Fibroblast of the conjunctiva (primary cell): ENCODE data around the gene TMEM185B.

Experiments used
- DNase-seq: peaks from one replicate; pipeline ENCODE4 v3.0.0-alpha.2; 2010; ENCODE audit warnings: low read depth

The TMEM185B gene

GRCh38 chr2:120231564-120231973, 8.4 kb upstream of the TMEM185B start:
- DNase-seq, result no peak

GRCh38 chr2:120230515-120231471, 7.6 kb upstream of the TMEM185B start:
- DNase-seq, result no peak

- DNase-seq, result no peak
These were observed 6.1 kb upstream of the TMEM185B start for GRCh38 chr2:120229341-120229740.

- no peak for DNase-seq
These were observed 5.3 kb upstream of the TMEM185B start for GRCh38 chr2:120228503-120228902.

DNA sequence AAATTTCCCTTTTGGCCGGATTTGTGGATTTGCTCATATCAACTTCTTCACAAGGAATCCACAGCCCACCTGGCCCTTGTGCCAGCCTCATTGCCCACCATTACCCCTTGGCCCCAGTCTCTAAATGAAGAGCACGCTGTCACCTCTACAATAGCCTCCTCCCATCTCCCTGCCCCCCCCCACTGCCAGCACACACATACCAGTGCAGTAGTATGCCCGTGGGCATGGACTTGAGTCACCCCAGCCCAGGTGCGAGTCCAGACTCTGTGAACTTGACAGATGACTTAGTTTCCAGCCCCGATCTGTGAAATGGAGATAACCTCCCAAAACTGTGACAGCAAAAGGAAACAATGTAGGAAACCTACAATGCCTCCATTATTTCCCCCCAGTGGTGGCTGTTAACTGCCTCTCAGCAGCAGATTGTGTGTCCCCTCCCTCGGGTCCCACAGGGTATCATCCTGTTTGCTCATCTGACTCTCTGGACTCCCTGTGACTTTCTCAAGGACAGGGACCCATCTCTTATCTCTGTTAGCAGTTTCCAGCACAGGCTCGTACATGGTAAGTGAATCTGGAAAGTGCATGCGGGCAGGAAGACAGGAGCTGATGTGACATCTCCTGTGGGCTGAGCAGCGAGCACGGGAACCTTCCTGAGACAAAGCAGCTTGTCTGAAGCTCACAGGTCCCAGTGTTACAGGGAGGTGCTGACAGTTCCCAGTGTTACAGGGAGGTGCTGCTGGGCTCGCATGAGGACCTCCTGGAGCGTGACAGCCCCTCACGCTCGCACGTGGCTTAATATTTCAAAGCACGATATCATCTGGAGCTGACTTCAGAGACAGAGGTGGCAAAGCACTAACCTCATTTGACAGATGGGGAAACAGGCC, 4.2 kb upstream of the TMEM185B start:
- DNase-seq, result no peak

DNA sequence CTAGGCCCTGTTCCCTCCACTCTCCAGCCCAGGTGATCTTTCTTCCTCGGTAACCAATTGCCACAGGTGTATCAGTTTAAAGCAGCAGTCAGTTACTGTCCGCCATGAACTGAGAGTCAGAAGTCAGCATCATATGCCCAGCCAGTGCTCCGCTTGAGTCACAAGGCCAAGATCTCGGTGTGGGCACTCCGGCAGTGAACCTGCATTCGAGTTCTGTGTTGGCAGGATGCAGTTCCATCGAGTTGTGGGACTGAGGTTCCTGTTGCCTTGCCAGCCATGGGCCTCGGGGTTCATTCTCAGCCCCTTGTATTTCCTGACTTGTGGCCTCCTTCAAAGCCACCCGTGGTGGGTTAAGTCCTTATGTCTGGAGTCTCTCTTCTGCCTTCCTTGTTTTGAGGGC, 3.1 kb upstream of the TMEM185B start:
- DNase-seq, result no peak

DNA sequence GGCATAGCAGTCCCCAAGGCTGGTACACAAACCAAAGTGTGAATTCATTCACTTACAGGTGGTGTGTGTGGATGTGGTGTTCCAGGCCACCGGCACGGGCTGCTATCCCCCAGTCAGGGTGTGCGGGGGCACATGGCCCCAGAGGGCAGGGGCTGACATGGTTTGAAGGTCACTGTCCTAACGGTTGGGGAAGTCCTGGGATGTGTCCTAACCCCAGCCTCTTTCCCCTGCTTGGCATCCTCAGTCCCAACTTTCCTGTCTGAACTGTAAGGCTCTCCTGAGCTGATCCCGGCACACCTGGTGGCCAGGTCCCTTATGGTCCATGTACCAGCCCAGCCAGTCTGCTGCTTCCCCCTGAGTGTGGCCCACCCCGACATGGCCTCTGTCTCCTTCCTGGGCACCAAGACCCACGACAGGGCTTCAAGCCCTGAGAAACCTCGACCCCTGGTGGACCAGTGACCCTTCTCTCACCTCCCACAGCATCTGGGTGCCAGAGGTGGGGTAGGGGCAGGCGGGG, 2.4 kb upstream of the TMEM185B start:
- DNase-seq, result no peak

DNA sequence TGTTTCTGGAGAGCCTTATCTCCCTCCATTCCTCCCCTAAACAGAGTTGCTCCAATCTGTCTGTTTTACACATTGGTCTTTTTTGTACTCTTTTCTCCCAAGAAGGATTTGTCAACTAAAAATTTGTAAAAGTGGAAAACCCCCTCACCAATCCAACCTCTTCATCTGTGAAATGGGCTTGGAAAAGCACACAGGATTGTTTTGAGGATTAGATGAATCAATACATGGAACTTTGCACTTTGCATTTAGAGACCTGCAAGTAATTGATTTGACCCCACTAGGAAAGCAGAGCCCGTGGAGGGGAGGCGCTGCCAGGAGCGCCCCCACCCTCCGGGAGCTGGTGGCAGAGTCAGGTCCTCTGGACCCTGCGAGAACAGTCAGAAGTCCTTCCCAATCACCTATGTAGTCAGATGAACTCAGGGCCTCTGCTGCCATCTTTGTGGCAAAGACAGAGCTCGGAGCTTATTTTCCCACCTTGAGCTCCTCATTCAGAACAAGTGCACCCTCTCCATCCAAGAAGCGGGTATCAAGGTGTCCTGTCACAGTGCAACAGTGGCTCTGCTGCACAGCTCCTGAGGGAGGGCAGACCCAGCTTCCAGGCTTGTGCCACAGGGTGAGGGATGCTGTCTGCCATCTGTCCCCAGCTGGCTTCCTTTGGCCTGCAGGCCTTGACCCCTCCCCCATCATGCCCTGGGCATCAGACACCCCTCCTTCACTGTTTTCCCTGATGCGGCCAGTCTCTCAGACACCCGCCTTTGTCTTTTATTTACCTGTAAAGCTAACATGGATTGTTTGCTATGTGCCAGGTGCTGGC, 1.7 kb upstream of the TMEM185B start:
- no peak for DNase-seq

GRCh38 chr2:120224256-120224655, 1.1 kb upstream of the TMEM185B start:
- DNase-seq, result no peak

DNA sequence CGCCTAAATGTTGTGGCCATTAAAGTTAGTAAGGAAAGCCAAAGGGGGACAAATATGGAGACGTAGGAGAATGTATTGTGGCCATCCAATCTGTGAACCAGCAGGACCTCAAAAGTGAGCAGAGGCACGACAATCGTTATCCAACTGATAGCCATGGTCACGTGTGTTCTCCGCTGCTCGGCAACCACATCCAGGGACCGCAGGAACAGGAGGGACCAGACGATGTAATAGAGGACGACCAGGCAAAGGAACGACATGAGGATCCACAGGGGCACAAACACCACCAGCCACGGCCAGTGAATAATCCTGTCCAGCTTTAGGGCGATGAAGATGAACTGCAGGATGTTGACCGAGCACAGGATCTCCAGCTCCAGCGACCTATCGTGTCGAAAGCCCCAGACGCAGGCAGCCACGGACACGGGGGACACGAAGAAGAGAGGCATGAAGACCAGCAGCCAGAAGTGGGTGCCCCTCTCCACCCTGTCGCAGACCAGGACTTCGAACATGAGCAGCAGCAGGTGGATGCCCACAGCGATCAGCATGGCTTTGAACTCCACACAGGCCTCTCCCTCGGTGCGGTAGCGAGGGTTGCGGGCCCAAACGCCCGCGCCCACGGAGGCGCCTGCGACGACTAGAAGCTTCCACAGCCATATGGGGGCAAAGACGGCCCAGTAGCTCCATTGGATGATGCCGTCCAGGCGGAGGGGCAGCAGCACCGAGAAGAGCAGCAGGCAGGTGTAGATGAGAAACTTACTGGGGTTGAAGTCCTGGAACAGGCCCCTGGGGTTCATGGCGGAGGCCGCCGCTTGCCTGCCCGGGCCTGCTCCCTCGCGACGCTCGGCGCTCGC, 790 bp downstream of the TMEM185B start:
- DNase-seq, result no peak

DNA sequence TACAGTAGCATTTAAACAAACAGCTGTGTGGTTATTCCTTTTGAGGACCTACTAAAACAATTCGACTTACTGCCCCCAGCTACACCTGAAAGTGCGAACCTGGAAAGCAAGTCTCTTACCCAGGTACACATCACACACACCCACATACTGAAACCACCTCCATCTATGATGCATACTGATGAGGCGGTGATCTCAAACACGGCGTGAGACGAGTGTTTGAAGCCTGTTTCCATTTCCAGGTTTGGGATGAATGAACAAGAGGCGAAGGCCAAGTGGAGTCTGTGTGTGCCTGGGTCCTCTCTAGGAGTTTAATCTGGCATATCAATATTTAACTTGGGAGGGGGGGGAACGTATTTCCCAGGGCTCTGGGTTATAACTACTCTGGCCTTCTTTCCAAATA, 1.6 kb downstream of the TMEM185B start:
- DNase-seq, result no peak

- DNase-seq, result no peak
These were observed 2.4 kb downstream of the TMEM185B start for GRCh38 chr2:120220756-120221155.

GRCh38 chr2:120219766-120220165, 3.4 kb downstream of the TMEM185B start:
- no peak for DNase-seq

DNA sequence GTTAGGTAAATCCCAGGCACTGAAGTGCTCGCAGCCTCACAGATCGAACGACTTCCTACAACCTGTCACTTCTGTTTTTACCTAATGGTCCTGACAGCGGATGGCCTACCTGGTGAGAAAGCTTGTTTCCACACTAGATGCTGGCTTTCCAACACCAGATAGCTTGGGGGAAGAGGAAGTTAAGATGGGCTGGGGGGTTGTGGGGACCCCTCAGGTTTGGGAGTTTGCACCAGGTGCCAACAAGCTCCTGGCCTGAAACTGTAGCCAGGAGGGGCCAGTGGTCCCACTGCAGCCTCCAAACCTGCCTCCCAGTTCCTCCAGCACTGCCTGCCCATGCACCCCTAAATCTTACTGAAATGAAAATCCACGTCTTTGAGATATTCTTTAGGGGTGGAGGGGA, 3.9 kb downstream of the TMEM185B start:
- no peak for DNase-seq

- no peak for DNase-seq
These were observed 5.0 kb downstream of the TMEM185B start for GRCh38 chr2:120218181-120218580.

DNA sequence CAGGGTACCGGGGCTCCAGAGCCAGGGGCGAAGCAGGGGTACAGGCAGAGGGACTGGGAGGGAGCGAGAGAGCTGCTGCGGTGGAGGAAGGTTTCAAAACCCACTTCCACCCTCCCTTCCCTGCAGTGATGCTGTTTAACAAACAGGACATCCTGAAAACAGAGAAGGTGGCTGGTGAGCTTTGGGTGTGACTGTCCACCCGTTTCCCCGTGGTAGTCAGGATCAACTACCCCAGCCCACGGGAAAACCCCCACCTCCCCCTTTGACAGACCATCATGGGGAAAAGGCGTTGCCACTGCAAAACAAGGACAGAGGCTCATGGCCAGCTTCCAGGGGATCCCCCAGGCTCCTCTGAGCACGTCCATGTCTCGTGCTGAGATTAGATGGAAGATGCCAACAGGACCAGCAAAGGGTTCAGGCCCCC, 12.9 kb downstream of the TMEM185B start:
- no peak for DNase-seq

- DNase-seq, result no peak
These were observed 13.6 kb downstream of the TMEM185B start for GRCh38 chr2:120209427-120210269.

DNA sequence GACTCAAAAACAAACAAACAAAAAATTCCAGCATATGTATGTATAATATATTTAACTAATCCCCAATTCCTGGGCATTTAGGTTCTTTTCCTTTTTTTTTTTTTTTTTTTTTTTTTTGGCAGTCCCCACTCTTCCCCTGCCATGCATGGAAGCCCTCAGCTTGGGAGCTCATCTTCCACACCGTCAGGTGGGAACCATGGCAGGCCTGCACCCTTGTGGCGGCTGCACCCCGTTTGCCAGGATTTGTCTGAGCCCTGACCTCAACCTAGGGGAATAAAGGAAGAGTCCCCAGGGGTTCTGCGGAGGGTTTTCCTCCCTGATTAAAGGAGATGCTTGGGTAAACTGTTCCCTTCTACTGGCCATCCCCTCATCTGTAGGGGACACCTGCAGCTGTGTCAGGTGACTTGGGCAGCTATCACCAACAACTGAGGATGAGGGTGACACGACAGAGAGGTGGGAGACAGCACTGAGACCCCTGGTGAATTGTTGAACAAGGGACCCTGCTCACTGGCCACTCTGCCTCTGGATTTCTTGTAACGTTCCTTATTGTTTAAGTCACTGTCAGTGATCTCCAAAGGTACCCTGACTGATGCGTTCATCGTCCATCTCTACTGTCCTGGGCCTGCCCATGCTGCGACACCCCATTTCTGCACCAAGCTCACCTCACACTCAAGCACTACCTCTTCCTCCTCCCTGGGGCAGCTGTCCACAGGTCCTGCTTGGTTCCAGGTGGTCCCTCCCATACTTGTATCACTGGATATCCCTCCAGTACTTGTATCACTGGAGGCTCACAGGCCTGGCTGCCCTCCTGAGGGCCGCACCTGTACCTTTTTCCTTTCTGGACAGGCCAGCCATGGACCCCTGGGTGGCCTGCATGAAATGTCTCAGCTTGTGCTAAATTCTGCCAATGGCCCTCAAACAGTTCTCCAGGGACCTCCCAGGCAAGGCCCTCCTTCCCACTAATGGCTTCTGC, 14.5 kb downstream of the TMEM185B start:
- DNase-seq, result no peak
